H9 (cell line): ENCODE data around the gene SDC3. TPM values are rescaled to one million over a fixed set of nuclear protein-coding genes. Genes with fewer than 3 reads are reported as not detected.

Experiments used
- DNase-seq: peaks from one replicate; pipeline ENCODE4 v3.0.0-alpha.2; 2017
- H2AFZ ChIP-seq: one replicate; pipeline ENCODE4 v1.6.1; 2013; ENCODE audit warnings: mild to moderate bottlenecking, low read length, control low read depth, moderate library complexity
- H2AK5ac ChIP-seq: 2 replicates; pipeline ENCODE4 v1.6.1; 2013; ENCODE audit warnings: low read length, control low read depth, mixed read lengths; ENCODE audit not compliant: insufficient read length
- H2BK120ac ChIP-seq: one replicate; pipeline ENCODE4 v1.6.1; 2013; ENCODE audit warnings: low read depth, mild to moderate bottlenecking, low read length, control low read depth, inconsistent platforms; ENCODE audit not compliant: poor library complexity, severe bottlenecking
- H2BK12ac ChIP-seq: 2 replicates; pipeline ENCODE4 v1.6.1; 2013; ENCODE audit warnings: low read length, control low read depth, mixed read lengths, low read depth; ENCODE audit not compliant: insufficient read length
- H2BK15ac ChIP-seq: 2 replicates; pipeline ENCODE4 v1.6.1; 2013; ENCODE audit warnings: low read depth, low read length, control low read depth
- H2BK20ac ChIP-seq: one replicate; pipeline ENCODE4 v1.6.1; 2013; ENCODE audit warnings: low read depth, mild to moderate bottlenecking, low read length, control low read depth, inconsistent platforms; ENCODE audit not compliant: poor library complexity, severe bottlenecking
- H2BK5ac ChIP-seq: 2 replicates; pipeline ENCODE4 v1.6.1; 2013; ENCODE audit warnings: low read length, control low read depth, mixed read lengths; ENCODE audit not compliant: insufficient read length
- H3K14ac ChIP-seq: 2 replicates; pipeline ENCODE4 v1.6.1; 2013; ENCODE audit warnings: low read length, control low read depth; ENCODE audit not compliant: insufficient read depth
- H3K18ac ChIP-seq: 2 replicates; pipeline ENCODE4 v1.6.1; 2013; ENCODE audit warnings: low read depth, mild to moderate bottlenecking, mixed read lengths, low read length, control low read depth; ENCODE audit not compliant: insufficient read length
- H3K23ac ChIP-seq: 2 replicates; pipeline ENCODE4 v1.6.1; 2013; ENCODE audit warnings: low read length, control low read depth, mixed read lengths, low read depth; ENCODE audit not compliant: insufficient read length
- H3K23me2 ChIP-seq: 2 replicates; pipeline ENCODE4 v1.6.1; 2013; ENCODE audit warnings: low read depth, mild to moderate bottlenecking, mixed read lengths, low read length, control low read depth; ENCODE audit not compliant: insufficient read length, poor library complexity, severe bottlenecking
- H3K27ac ChIP-seq: 2 replicates; pipeline ENCODE4 v1.5.1; 2013; ENCODE audit warnings: low read length, control low read depth, mixed read lengths, low read depth; ENCODE audit not compliant: insufficient read length
- H3K27me3 ChIP-seq: 2 replicates; pipeline ENCODE4 v1.6.1; 2013; ENCODE audit warnings: low read length, control low read depth, inconsistent platforms; ENCODE audit not compliant: insufficient read depth
- H3K4ac ChIP-seq: 2 replicates; pipeline ENCODE4 v1.6.1; 2013; ENCODE audit warnings: low read depth, mild to moderate bottlenecking, control low read depth, inconsistent platforms, low read length, moderate library complexity
- H3K4me1 ChIP-seq: 2 replicates; pipeline ENCODE4 v1.6.1; 2013; ENCODE audit warnings: low read length, control low read depth, inconsistent platforms; ENCODE audit not compliant: insufficient read depth
- H3K4me2 ChIP-seq: 2 replicates; pipeline ENCODE4 v1.6.1; 2013; ENCODE audit warnings: low read length, control low read depth, mixed read lengths; ENCODE audit not compliant: insufficient read length, insufficient read depth
- H3K56ac ChIP-seq: 2 replicates; pipeline ENCODE4 v1.6.1; 2013; ENCODE audit warnings: low read depth, mild to moderate bottlenecking, mixed read lengths, low read length, control low read depth; ENCODE audit not compliant: insufficient read length
- H3K79me1 ChIP-seq: 2 replicates; pipeline ENCODE4 v1.6.1; 2013; ENCODE audit warnings: low read depth, mild to moderate bottlenecking, moderate library complexity, low read length, control low read depth, inconsistent platforms; ENCODE audit not compliant: insufficient read depth, poor library complexity, severe bottlenecking
- H3K79me2 ChIP-seq: 2 replicates; pipeline ENCODE4 v1.6.1; 2013; ENCODE audit warnings: low read length, control low read depth, inconsistent platforms; ENCODE audit not compliant: insufficient read depth
- H3K9ac ChIP-seq: 2 replicates; pipeline ENCODE4 v1.6.1; 2013; ENCODE audit warnings: low read length, control low read depth, mixed read lengths; ENCODE audit not compliant: insufficient read length; ENCODE audit errors: extremely low read depth
- H3K9me3 ChIP-seq: one replicate; pipeline ENCODE4 v1.6.1; 2013; ENCODE audit warnings: low read depth, low read length, inconsistent platforms; ENCODE audit not compliant: control insufficient read depth
- H3T11ph ChIP-seq: one replicate; pipeline ENCODE4 v1.6.1; 2013; ENCODE audit warnings: mild to moderate bottlenecking, low read length, control low read depth, inconsistent platforms
- H4K20me1 ChIP-seq: one replicate; pipeline ENCODE4 v1.6.1; 2013; ENCODE audit not compliant: control insufficient read depth, insufficient read length, insufficient read depth
- H4K5ac ChIP-seq: 2 replicates; pipeline ENCODE4 v1.6.1; 2013; ENCODE audit warnings: low read depth, mild to moderate bottlenecking, mixed read lengths, low read length, control low read depth; ENCODE audit not compliant: insufficient read length
- H4K8ac ChIP-seq: replicated peaks from 2 replicates; pipeline ENCODE4 v1.6.1; 2013; ENCODE audit warnings: low read length, control low read depth, mixed read lengths, low read depth; ENCODE audit not compliant: insufficient read length
- H4K91ac ChIP-seq: 2 replicates; pipeline ENCODE4 v1.6.1; 2013; ENCODE audit warnings: low read depth, mild to moderate bottlenecking, moderate library complexity, mixed read lengths, low read length, control low read depth; ENCODE audit not compliant: insufficient read length
- H3K27ac Mint-ChIP-seq, 3 experiments: 2 replicates in 2 of 3; 3 replicates in 1 of 3; pipeline ENCODE4 v1.8.0; 2020 to 2021; ENCODE audit warnings: mixed read lengths in 3 of 3, mild to moderate bottlenecking in 1 of 3, moderate library complexity in 1 of 3
- H3K27me3 Mint-ChIP-seq: 2 replicates; pipeline ENCODE4 v1.8.0; 2021; ENCODE audit warnings: low read depth, mild to moderate bottlenecking, moderate library complexity, mixed read lengths
- H3K36me3 Mint-ChIP-seq, 3 experiments: 2 replicates in 2 of 3; 3 replicates in 1 of 3; pipeline ENCODE4 v1.8.0; 2020 to 2021; ENCODE audit warnings: low read depth in 3 of 3, mixed read lengths in 3 of 3; ENCODE audit not compliant: insufficient read depth in 1 of 3
- H3K4me1 Mint-ChIP-seq, 2 experiments: 2 replicates each; pipeline ENCODE4 v1.8.0; 2020; ENCODE audit warnings: mixed read lengths in 2 of 2
- H3K4me3 Mint-ChIP-seq, 2 experiments: 2 replicates in 1 of 2; 3 replicates in 1 of 2; pipeline ENCODE4 v1.8.0; 2020 to 2021; ENCODE audit warnings: mild to moderate bottlenecking in 2 of 2, mixed read lengths in 2 of 2, moderate library complexity in 1 of 2
- H3K9me3 Mint-ChIP-seq, 2 experiments: 2 replicates in 1 of 2; 3 replicates in 1 of 2; pipeline ENCODE4 v1.8.0; 2020; ENCODE audit warnings: mild to moderate bottlenecking in 2 of 2, mixed read lengths in 2 of 2, moderate library complexity in 1 of 2
- CTCF ChIP-seq: fragments of 200-600 bp; sonication (generic); conservative IDR thresholded peaks from 3 replicates; pipeline ENCODE4 v1.8.0; 2021; ENCODE audit warnings: antibody characterized with exemption, mild to moderate bottlenecking
- WGBS: extraction: QIAGEN DNeasy Blood & Tissue Kit; methylation state at CpG from one replicate; pipeline ENCODE4 v1.1.7; 2013; ENCODE audit warnings: missing lambda C conversion rate, low lambda C conversion rate, mixed read lengths; ENCODE audit not compliant: insufficient read length; ENCODE audit errors: extremely low coverage; 5-methylcytosine and 5-hydroxymethylcytosine counted together
- long read RNA-seq: library from polyadenylated mRNA; unstranded; transcript quantifications from one replicate; pipeline ENCODE4 v2.0.0, GENCODE V29; 2020
- total RNA-seq: library from RNA; stranded (reverse); gene quantifications from 2 replicates; pipeline ENCODE4 v1.2.1, GENCODE V29; 2021

SDC3 gene
- total RNA-seq, result 24.2 and 25.9 TPM in 2 replicates
- long read RNA-seq, full-length matches to known transcripts, result 2 of 30 reads
- long read RNA-seq, partial matches to known transcripts, result 0 of 30 reads
- long read RNA-seq, other reads (novel, unspliced or antisense), result 28 of 30 reads

GRCh38 chr1:30908696-30909364 is at the start of gene SDC3:
SDC3 (minus strand) TSS chr1:30908758; CDS start chr1:30908586, 172 bp downstream.
- Histone ChIP-seq H4K20me1 (peaks cover 6% of the 10 kb centered on the region), H3K27me3 (no peaks in the 10 kb centered on the region), H3K9ac (no peak within 1 kb of the TSS), H2BK5ac (no peak within 1 kb of the TSS), H3K4me1 (peaks cover 5% of the 10 kb centered on the region; the same call in 1 of the 2 replicates), H3K23ac (no peak within 1 kb of the TSS), H4K8ac (no peak within 1 kb of the TSS), H2AK5ac (no peak within 1 kb of the TSS), H3K14ac (0 out of 2 replicates have a peak within 1 kb of the TSS, but pooled peaks have one; percentile 6), H3T11ph (no peak within 1 kb of the TSS), H3K4me2 (peak within 1 kb of the TSS; percentile 53), H3K79me2 (0 out of 2 replicates have a peak, but pooled peaks cover 2% of the 10 kb centered on the region), H4K91ac (no peak within 1 kb of the TSS), H3K4ac (no peak within 1 kb of the TSS), H3K18ac (no peak within 1 kb of the TSS), H3K9me3 (no peaks in the 10 kb centered on the region), H3K23me2 (peaks cover 7% of the 10 kb centered on the region), H3K27ac (no peak within 1 kb of the TSS), H2BK20ac (no peak within 1 kb of the TSS), H2BK15ac (no peak within 1 kb of the TSS), H3K79me1 (no peaks in the 10 kb centered on the region), H4K5ac (no peak within 1 kb of the TSS), H3K56ac (no peak within 1 kb of the TSS), H2BK12ac (no peak within 1 kb of the TSS), H2AFZ (no peak within 1 kb of the TSS), H2BK120ac (no peak within 1 kb of the TSS)
- Mint-ChIP-seq H3K4me1 (peaks cover 44 to 58% of the 10 kb centered on the region in 2 experiments), H3K4me3 (peak within 1 kb of the TSS; percentile 79 to 91), H3K36me3 (no peaks in the 10 kb centered on the region), H3K27me3 (peaks cover 31% of the 10 kb centered on the region), H3K9me3 (no peaks in the 10 kb centered on the region), H3K27ac (peak within 1 kb of the TSS in 1 of 3 experiments; percentile 77; a peak in 1 of 7 replicates)
- WGBS, result no CpG with 5 or more reads among the region's 68 CpGs
- TF ChIP-seq CTCF, result no peak
- DNase-seq, result peak; percentile 32
